WTC11 (cell line): Measurements from ENCODE around the gene GTF3C6. TPM values are rescaled to one million over a fixed set of nuclear protein-coding genes. Genes with fewer than 3 reads are reported as not detected.

Source experiments
- ATAC-seq: fragments of 200-7000 bp; cut with Tn5 transposase; 2 replicates; pipeline ENCODE4 v1.10.0; 2021; ENCODE audit warnings: mild to moderate bottlenecking, moderate library complexity
- CTCF ChIA-PET: fragments of 300-600 bp; sonication (Branson Sonifier 250); formaldehyde crosslinking; loops from one replicate; lab custom pipeline; 2021; ENCODE audit warnings: antibody characterized with exemption; lab: Charles Lee
- POLR2A ChIA-PET: fragments of 350-600 bp; sonication (Branson Sonifier 250); formaldehyde crosslinking; loops from one replicate; lab custom pipeline; 2021; ENCODE audit warnings: antibody characterized with exemption; lab: Charles Lee
- DNase-seq: peaks from one replicate; pipeline ENCODE4 v3.0.0; 2021; ENCODE audit warnings: low spot score
- H3K27ac Mint-ChIP-seq: 2 replicates; pipeline ENCODE4 v1.8.0; 2021; ENCODE audit warnings: mixed read lengths
- H3K27me3 Mint-ChIP-seq: 2 replicates; pipeline ENCODE4 v1.8.0; 2021; ENCODE audit warnings: low read depth, mild to moderate bottlenecking, moderate library complexity, mixed read lengths
- H3K36me3 Mint-ChIP-seq: 2 replicates; pipeline ENCODE4 v1.8.0; 2021; ENCODE audit warnings: mixed read lengths
- H3K4me1 Mint-ChIP-seq: 2 replicates; pipeline ENCODE4 v1.8.0; 2022; ENCODE audit warnings: mixed read lengths
- H3K4me3 Mint-ChIP-seq: 2 replicates; pipeline ENCODE4 v1.8.0; 2021; ENCODE audit warnings: mild to moderate bottlenecking, moderate library complexity, mixed read lengths
- H3K9me3 Mint-ChIP-seq: 2 replicates; pipeline ENCODE4 v1.8.0; 2021; ENCODE audit warnings: mixed read lengths
- AFF4 ChIP-seq: sonication (generic); formaldehyde crosslinking; IDR thresholded peaks from 2 replicates; pipeline ENCODE4 v1.8.1; 2023; ENCODE audit warnings: mild to moderate bottlenecking, missing genetic modification reagents, borderline replicate concordance
- CBFB ChIP-seq: sonication (generic); formaldehyde crosslinking; IDR thresholded peaks from 2 replicates; pipeline ENCODE4 v1.8.1; 2022; ENCODE audit warnings: mild to moderate bottlenecking, low read depth, missing genetic modification reagents
- E2F1 ChIP-seq: sonication (generic); formaldehyde crosslinking; IDR thresholded peaks from 2 replicates; pipeline ENCODE4 v1.8.0; 2022; ENCODE audit warnings: mild to moderate bottlenecking, missing genetic modification reagents
- ETV6 ChIP-seq: sonication (generic); formaldehyde crosslinking; IDR thresholded peaks from 2 replicates; pipeline ENCODE4 v1.8.1; 2022; ENCODE audit warnings: mild to moderate bottlenecking, missing genetic modification reagents
- GABPB1 ChIP-seq: sonication (generic); formaldehyde crosslinking; IDR thresholded peaks from 2 replicates; pipeline ENCODE4 v1.8.1; 2023; ENCODE audit warnings: mild to moderate bottlenecking, missing genetic modification reagents
- HMGXB4 ChIP-seq: sonication (generic); formaldehyde crosslinking; IDR thresholded peaks from 2 replicates; pipeline ENCODE4 v1.8.1; 2023; ENCODE audit warnings: mild to moderate bottlenecking, moderate library complexity, missing genetic modification reagents
- PRDM15 ChIP-seq: sonication (generic); formaldehyde crosslinking; IDR thresholded peaks from 2 replicates; pipeline ENCODE4 v1.8.0; 2022; ENCODE audit warnings: missing genetic modification reagents
- PRRX2 ChIP-seq: fragments of 250-450 bp; sonication (Bioruptor Pico); IDR thresholded peaks from 2 replicates; pipeline ENCODE4 v1.8.0; 2021; ENCODE audit warnings: mild to moderate bottlenecking
- TCF7 ChIP-seq: sonication (generic); formaldehyde crosslinking; IDR thresholded peaks from 2 replicates; pipeline ENCODE4 v1.8.0; 2022; ENCODE audit warnings: mild to moderate bottlenecking, low read depth, missing genetic modification reagents, moderate library complexity
- ZBTB21 ChIP-seq: sonication (generic); formaldehyde crosslinking; IDR thresholded peaks from 2 replicates; pipeline ENCODE4 v1.8.1; 2023; ENCODE audit warnings: mild to moderate bottlenecking, missing genetic modification reagents, borderline replicate concordance
- ZNF121 ChIP-seq: sonication (generic); formaldehyde crosslinking; IDR thresholded peaks from 2 replicates; pipeline ENCODE4 v1.8.0; 2023; ENCODE audit warnings: missing genetic modification reagents
- ZNF138 ChIP-seq: sonication (generic); formaldehyde crosslinking; conservative IDR thresholded peaks from 2 replicates; pipeline ENCODE4 v1.8.1; 2022; ENCODE audit warnings: mild to moderate bottlenecking, moderate library complexity, missing genetic modification reagents
- total RNA-seq: library from RNA; stranded (reverse); gene quantifications from 3 replicates; pipeline ENCODE4 v1.2.3, GENCODE V29; 2021

Gene GTF3C6
- total RNA-seq, 1 experiment from 2014 or later = 69.0 TPM

GRCh38 chr6:110980648-110981047 lies 22.1 kb downstream of the GTF3C6 start:
- H3K36me3 Mint-ChIP-seq = peaks cover 35% of the 10 kb centered on the region
- H3K27me3 Mint-ChIP-seq = peaks cover 2% of the 10 kb centered on the region; the same call in 1 of the 2 replicates
- peaks cover 24% of the 10 kb centered on the region for H3K9me3 Mint-ChIP-seq
- no peak for TF ChIP-seq ZNF121 (CRISPR knock-in tag)
- DNase-seq (no peak), ATAC-seq (no peak)
- H3K4me3 Mint-ChIP-seq = peak overlapping the region; percentile 95
- peaks cover 17% of the 10 kb centered on the region for H3K4me1 Mint-ChIP-seq
- 0 out of 2 replicates have a peak overlapping the region, but pooled peaks have one; percentile 95 for H3K27ac Mint-ChIP-seq
- POLR2A ChIA-PET = no interaction called here
- CTCF ChIA-PET = no interaction called here

- TF ChIP-seq AFF4 (CRISPR knock-in tag) (no peak), HMGXB4 (CRISPR knock-in tag) (no peak), E2F1 (CRISPR knock-in tag) (no peak), GABPB1 (CRISPR knock-in tag) (no peak), ETV6 (CRISPR knock-in tag) (no peak), PRDM15 (CRISPR knock-in tag) (no peak), CBFB (CRISPR knock-in tag) (no peak), ZBTB21 (CRISPR knock-in tag) (no peak), PRRX2 (no peak), ZNF138 (CRISPR knock-in tag) (no peak), TCF7 (CRISPR knock-in tag) (no peak)
- H3K9me3 Mint-ChIP-seq = peaks cover 24% of the 10 kb centered on the region
- peak overlapping the region; percentile 95 for H3K27ac Mint-ChIP-seq
- peak overlapping the region; percentile 95 for H3K4me3 Mint-ChIP-seq
- DNase-seq (no peak), ATAC-seq (no peak)
- H3K36me3 Mint-ChIP-seq = peaks cover 40% of the 10 kb centered on the region
- peaks cover 2% of the 10 kb centered on the region; the same call in 1 of the 2 replicates for H3K27me3 Mint-ChIP-seq
- CTCF ChIA-PET = interaction anchor here (2.0 kb wide), 1 partner anchor 299 kb away, joined by 11 read pairs; no protein-coding TSS in a partner anchor
- peaks cover 17% of the 10 kb centered on the region for H3K4me1 Mint-ChIP-seq
- POLR2A ChIA-PET = interaction anchor here (1.3 to 1.4 kb wide), 2 partner anchors 23 to 106 kb away, joined by 4 to 11 read pairs; partner anchors contain the start of genes AMD1 and GTF3C6
Observed at GRCh38 chr6:110981202-110981600, 22.7 kb downstream of the GTF3C6 start.
